GM21825 (cell line): Measurements from ENCODE around the gene RPRD2.

Experiments
- ATAC-seq: cut with Tn5 transposase; IDR thresholded peaks from one replicate; pipeline ENCODE4 v1.9.1; 2021; ENCODE audit warnings: mild to moderate bottlenecking, moderate library complexity; ENCODE audit not compliant: unreplicated experiment

Gene RPRD2

GRCh38 chr1:150512846-150513245 lies 148.9 kb downstream of the RPRD2 start:
- ATAC-seq: no peak

DNA sequence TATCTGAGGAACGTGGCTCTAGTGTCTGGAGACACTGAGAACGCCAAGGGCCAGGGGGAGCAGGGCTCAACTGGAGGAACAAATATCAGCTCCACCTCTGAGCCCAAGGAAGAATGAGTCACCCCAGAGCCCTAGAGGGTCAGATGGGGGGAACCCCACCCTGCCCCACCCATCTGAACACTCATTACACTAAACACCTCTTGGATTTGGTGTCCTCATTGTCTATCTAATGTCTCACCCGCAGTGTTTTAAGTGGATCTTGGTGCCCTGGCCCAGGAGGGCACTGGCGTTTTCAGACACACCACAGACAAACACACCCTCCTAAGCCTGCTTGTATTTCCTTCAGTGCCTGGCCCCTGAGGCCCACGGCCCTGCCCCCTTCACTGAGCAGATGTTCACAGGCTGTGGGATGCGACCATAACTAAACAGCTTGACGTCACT lies 149.4 kb downstream of the RPRD2 start:
- ATAC-seq: no peak

GRCh38 chr1:150514260-150514659 lies 150.3 kb downstream of the RPRD2 start:
- ATAC-seq: no peak

DNA sequence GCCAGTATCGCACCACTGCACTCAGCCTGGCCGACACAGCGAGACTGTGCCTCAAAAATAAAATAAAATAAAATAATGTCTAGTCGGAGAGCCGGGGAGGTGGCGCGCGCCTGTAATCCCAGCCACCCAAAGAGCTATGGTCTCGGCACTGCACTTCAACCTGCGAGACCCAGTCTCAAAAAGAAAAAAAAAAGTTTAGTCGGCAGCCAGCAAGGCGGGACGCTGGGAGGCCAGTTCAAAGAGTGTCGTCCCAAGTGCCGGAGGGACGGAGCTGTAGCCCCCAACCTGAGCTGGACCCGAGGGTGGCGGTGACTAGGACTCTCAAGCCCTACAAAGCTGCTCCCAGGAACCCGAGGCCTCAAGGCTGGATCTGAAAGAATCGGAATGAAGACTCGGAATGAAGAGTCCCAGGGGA lies 151.0 kb downstream of the RPRD2 start:
- peak; percentile 10 for ATAC-seq

DNA sequence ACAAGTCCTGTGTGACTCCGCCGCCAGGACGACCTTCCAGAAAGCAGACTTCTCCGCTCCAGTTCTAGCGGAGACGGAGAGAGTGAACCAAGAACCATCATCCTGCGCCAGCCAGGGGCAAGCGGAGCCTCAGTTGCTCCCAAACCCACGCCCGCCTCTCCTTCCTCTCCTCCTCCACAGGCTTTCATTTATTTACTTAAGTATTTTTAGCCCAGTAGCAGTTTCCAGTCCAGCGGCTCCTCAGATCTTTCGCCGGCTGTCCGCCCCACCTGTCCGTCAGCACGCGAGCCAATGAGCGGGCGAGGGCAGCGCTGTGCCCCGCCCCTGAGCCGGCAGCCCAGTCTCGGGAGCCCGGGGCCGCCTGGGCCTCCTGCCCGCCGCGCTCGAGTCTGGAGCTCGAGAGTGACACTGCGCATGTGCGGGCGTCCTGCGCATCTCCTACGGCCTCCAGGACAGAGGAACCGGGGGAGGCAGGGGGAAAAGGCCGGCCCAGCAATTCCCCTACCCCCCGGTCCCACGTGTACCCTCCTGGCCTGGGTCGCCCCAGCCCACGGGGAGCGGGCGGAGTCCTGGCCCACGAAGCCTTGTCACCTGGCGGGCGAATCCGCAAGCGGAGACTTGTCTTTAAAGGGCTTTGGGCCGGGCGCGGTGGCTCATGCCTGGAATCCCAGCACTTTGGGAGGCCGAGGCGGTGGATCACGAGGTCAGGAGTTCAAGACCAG lies 151.5 kb downstream of the RPRD2 start, which contains the start of gene FALEC:
Gene FALEC (plus strand): TSS at position 425 of the 722 bp plus-strand sequence.
- ATAC-seq: peak; percentile 93

DNA sequence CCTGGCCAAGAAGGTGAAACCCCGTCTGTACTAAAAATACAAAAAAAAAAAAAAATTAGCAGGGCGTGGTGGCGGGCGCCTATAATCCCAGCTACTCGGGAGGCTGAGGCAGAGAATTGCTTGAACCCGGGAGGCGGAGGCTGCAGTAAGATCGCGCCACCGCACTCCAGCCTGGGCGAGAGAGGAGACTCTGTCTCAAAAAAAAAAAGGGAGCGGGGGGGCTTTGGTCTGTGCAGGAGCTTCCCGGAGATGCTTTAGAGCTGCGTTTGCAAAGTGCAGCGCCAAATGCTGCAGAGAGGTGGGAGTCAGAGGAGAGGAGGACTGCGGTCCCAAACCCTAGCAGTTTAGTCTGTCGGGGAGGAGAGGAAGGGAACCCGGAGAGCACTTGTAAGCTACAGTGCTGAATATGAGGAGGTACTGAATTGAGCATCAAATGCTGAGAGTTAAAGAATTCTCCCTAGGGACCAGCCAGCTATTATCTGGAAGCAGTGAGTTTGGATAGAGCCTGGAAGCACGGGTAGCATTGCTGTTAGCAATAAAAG lies 152.2 kb downstream of the RPRD2 start:
- no peak for ATAC-seq

- ATAC-seq: no peak
Observed at GRCh38 chr1:150516616-150517015, 152.7 kb downstream of the RPRD2 start.

GRCh38 chr1:150521196-150521968 lies 157.4 kb downstream of the RPRD2 start:
- ATAC-seq: no peak

DNA sequence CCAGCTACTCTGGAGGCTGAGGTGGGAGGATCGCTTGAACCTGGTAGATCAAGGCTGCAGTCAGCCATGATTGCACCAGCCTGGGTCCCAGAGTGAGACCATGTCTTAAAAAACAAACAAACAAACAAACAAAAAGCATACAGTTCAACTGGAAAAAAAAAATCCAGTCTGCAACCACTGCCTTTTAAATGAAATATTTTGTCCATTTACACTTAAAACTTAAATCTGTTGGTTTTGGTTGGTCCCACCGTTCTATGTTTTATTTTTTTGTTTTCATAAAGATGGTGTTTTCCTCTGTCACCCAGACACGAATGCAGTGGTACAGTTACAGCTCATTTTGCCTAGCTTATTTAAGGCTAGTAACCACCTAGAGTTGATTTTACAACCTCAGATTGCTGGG lies 161.4 kb downstream of the RPRD2 start:
- ATAC-seq: no peak
